ENCODE data around the gene GPATCH3.
A peak's percentile ranks its signal among the peaks of the same experiment; 100 is the strongest.

The GPATCH3 gene

GRCh38 chr1:26897351-26897750 lies 2.9 kb downstream of the GPATCH3 start:
- peaks cover 41% of the 10 kb centered on the region for H3K36me3 ChIP-seq (ENCODE audit: low read depth)
- H3K4me1 ChIP-seq (ENCODE audit: insufficient read depth, poor library complexity, severe bottlenecking): peaks cover 23% of the 10 kb centered on the region
- H3K27me3 ChIP-seq (ENCODE audit: insufficient read depth, poor library complexity, severe bottlenecking): no peaks in the 10 kb centered on the region
- DNase-seq (ENCODE audit: low spot score) (no peak), ATAC-seq (ENCODE audit: low read depth) (no peak)
- TF ChIP-seq CTCF (IDR thresholded peaks at IDR 0.05; ENCODE audit: poor library complexity, severe bottlenecking): no peak
- H3K9me3 ChIP-seq (ENCODE audit: severe bottlenecking): no peaks in the 10 kb centered on the region
- H3K4me3 ChIP-seq (ENCODE audit: severe bottlenecking): no peak overlapping the region
- H3K27ac ChIP-seq (ENCODE audit: poor library complexity, severe bottlenecking): no peak overlapping the region

- peaks cover 49% of the 10 kb centered on the region for H3K36me3 ChIP-seq (ENCODE audit: low read depth)
- no peak overlapping the region for H3K4me3 ChIP-seq (ENCODE audit: severe bottlenecking)
- no peak for TF ChIP-seq CTCF (IDR thresholded peaks at IDR 0.05; ENCODE audit: poor library complexity, severe bottlenecking)
- DNase-seq (ENCODE audit: low spot score): peak; percentile 76
- H3K9me3 ChIP-seq (ENCODE audit: severe bottlenecking): no peaks in the 10 kb centered on the region
- ATAC-seq (ENCODE audit: low read depth): peak; percentile 53
- H3K27me3 ChIP-seq (ENCODE audit: insufficient read depth, poor library complexity, severe bottlenecking): no peaks in the 10 kb centered on the region
- H3K4me1 ChIP-seq (ENCODE audit: insufficient read depth, poor library complexity, severe bottlenecking): peaks cover 20% of the 10 kb centered on the region
- H3K27ac ChIP-seq (ENCODE audit: poor library complexity, severe bottlenecking): peak overlapping the region; percentile 82
Observed at GRCh38 chr1:26894263-26894662, 6.0 kb downstream of the GPATCH3 start.

- DNase-seq (ENCODE audit: low spot score) (no peak), ATAC-seq (ENCODE audit: low read depth) (peak; percentile 13; the same call in 2 of the 3 replicates)
- peaks cover 66% of the 10 kb centered on the region for H3K36me3 ChIP-seq (ENCODE audit: low read depth)
- TF ChIP-seq CTCF (IDR thresholded peaks at IDR 0.05; ENCODE audit: poor library complexity, severe bottlenecking): no peak
- no peaks in the 10 kb centered on the region for H3K9me3 ChIP-seq (ENCODE audit: severe bottlenecking)
- H3K27ac ChIP-seq (ENCODE audit: poor library complexity, severe bottlenecking): peak overlapping the region; percentile 64
- peak overlapping the region; percentile 70 for H3K4me3 ChIP-seq (ENCODE audit: severe bottlenecking)
- no peaks in the 10 kb centered on the region for H3K27me3 ChIP-seq (ENCODE audit: insufficient read depth, poor library complexity, severe bottlenecking)
- peaks cover 16% of the 10 kb centered on the region for H3K4me1 ChIP-seq (ENCODE audit: insufficient read depth, poor library complexity, severe bottlenecking)
Observed at GRCh38 chr1:26890467-26890796, 9.8 kb downstream of the GPATCH3 start.

- Histone ChIP-seq H3K4me1 (ENCODE audit: insufficient read depth, poor library complexity, severe bottlenecking) (peaks cover 12% of the 10 kb centered on the region), H3K36me3 (ENCODE audit: low read depth) (peaks cover 66% of the 10 kb centered on the region), H3K27ac (ENCODE audit: poor library complexity, severe bottlenecking) (peak within 1 kb of the TSS; percentile 64), H3K4me3 (ENCODE audit: severe bottlenecking) (peak within 1 kb of the TSS; percentile 70), H3K27me3 (ENCODE audit: insufficient read depth, poor library complexity, severe bottlenecking) (no peaks in the 10 kb centered on the region), H3K9me3 (ENCODE audit: severe bottlenecking) (no peaks in the 10 kb centered on the region)
- ATAC-seq (ENCODE audit: low read depth) (peak; percentile 83), DNase-seq (ENCODE audit: low spot score) (peak; percentile 73)
- TF ChIP-seq CTCF (IDR thresholded peaks at IDR 0.05; ENCODE audit: poor library complexity, severe bottlenecking): no peak
Observed at GRCh38 chr1:26889551-26890466, 10.5 kb downstream of the GPATCH3 start, which contains the start of gene GPN2. Gene GPN2 (minus strand): TSS chr1:26890283. CDS start chr1:26890096, 187 bp downstream.

- Histone ChIP-seq H3K4me1 (ENCODE audit: insufficient read depth, poor library complexity, severe bottlenecking) (no peaks in the 10 kb centered on the region), H3K36me3 (ENCODE audit: low read depth) (peaks cover 67% of the 10 kb centered on the region), H3K27ac (ENCODE audit: poor library complexity, severe bottlenecking) (peak overlapping the region; percentile 64)
Observed at GRCh38 chr1:26888231-26888630, 12.0 kb downstream of the GPATCH3 start.

More at GRCh38 chr1:26888231-26888630, 12.0 kb downstream of the GPATCH3 start:
- Histone ChIP-seq H3K9me3 (ENCODE audit: severe bottlenecking) (no peaks in the 10 kb centered on the region), H3K27me3 (ENCODE audit: insufficient read depth, poor library complexity, severe bottlenecking) (no peaks in the 10 kb centered on the region), H3K4me3 (ENCODE audit: severe bottlenecking) (no peak overlapping the region)
- ATAC-seq (ENCODE audit: low read depth) (no peak), DNase-seq (ENCODE audit: low spot score) (no peak)
- no peak for TF ChIP-seq CTCF (IDR thresholded peaks at IDR 0.05; ENCODE audit: poor library complexity, severe bottlenecking)

Data from RWPE2 (cell line).